Fibroblast of the aortic adventitia (primary cell): ENCODE measurements around the gene DMD. TPM values are rescaled to one million over a fixed set of nuclear protein-coding genes. Genes with fewer than 3 reads are reported as not detected.
A peak's percentile ranks its signal among the peaks of the same experiment; 100 is the strongest.

Experiments
- DNase-seq: peaks from one replicate; pipeline ENCODE4 v3.0.0-alpha.2; 2010; ENCODE audit warnings: low read depth
- H3K4me3 ChIP-seq: 2 replicates; pipeline ENCODE4 v1.5.1; 2011; ENCODE audit warnings: low read depth, mild to moderate bottlenecking, control low read depth, low read length, moderate library complexity
- total RNA-seq: library from RNA; depleted of rRNA; stranded (reverse); fragments of >200 nt; gene quantifications from 2 replicates; pipeline ENCODE4 v1.2.3, GENCODE V29; 2012; ENCODE audit warnings: low replicate concordance
- TF ChIP-seq, protein P1 (sequence below): IDR thresholded peaks from 2 replicates; pipeline ENCODE4 v1.5.1; 2011; ENCODE audit warnings: mild to moderate bottlenecking, low read length, control low read depth, inconsistent platforms; ENCODE audit not compliant: insufficient read depth

The DMD gene
- total RNA-seq, 1 donor, result 10.3 TPM

DNA sequence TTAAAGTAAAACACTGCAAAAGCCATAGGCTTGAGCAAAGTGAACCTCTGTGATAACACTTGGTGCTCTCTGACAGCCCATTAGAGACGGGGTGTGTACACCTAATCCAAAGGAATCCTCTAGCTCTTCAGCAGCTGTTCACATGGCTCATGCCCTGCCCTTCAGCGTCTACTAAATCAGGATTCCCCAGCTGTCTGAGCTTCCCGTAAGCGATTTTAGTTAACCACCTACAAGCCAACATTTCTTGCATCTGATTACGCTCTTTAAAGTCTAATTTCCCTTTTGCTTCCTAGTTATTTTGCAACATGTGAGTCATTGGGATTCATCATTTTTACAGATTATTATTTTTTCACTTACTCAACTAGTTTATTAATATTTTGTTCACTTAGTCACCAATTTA, 6.5 kb downstream of the DMD start:
- TF ChIP-seq, protein P1, sequence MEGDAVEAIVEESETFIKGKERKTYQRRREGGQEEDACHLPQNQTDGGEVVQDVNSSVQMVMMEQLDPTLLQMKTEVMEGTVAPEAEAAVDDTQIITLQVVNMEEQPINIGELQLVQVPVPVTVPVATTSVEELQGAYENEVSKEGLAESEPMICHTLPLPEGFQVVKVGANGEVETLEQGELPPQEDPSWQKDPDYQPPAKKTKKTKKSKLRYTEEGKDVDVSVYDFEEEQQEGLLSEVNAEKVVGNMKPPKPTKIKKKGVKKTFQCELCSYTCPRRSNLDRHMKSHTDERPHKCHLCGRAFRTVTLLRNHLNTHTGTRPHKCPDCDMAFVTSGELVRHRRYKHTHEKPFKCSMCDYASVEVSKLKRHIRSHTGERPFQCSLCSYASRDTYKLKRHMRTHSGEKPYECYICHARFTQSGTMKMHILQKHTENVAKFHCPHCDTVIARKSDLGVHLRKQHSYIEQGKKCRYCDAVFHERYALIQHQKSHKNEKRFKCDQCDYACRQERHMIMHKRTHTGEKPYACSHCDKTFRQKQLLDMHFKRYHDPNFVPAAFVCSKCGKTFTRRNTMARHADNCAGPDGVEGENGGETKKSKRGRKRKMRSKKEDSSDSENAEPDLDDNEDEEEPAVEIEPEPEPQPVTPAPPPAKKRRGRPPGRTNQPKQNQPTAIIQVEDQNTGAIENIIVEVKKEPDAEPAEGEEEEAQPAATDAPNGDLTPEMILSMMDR, result no peak
- peak; percentile 49 for DNase-seq
- no peak overlapping the region for H3K4me3 ChIP-seq

DNA sequence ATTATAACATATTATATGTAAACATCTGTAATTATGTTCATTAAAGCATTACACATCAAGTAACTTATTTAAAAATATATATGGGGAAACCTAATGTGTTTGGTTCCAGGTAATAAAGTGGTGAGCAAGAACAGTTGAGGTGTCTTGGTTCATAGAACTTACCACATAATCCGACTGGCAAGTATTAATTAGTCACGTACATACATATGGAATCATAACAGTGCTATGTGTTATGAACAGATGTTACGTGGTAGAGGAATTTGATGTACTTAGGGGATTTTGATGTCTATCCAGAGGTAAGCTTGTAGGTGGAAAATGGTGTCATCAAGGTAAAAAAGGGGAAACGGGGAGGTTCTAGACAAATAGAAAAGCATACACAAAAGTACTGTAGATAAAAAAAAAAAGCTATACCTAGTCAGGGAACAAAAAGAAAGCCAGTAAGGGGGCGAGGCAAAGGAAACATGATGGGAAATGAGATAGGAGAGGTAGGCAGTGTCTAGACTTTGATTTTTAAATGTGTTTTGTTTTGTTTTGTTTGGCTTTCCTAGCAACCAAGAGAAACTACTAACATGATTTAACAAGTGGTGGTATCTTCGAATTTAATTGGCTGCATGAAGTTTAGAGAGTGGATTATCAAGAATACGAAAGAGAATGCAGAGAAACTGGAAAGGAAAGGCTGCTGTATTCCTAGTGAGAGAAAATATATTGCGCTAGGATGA, 12.6 kb downstream of the DMD start:
- no peak overlapping the region for H3K4me3 ChIP-seq
- no peak for DNase-seq
- TF ChIP-seq, protein P1, result no peak

GRCh38 chrX:33195698-33196097, 15.7 kb downstream of the DMD start:
- no peak overlapping the region for H3K4me3 ChIP-seq
- TF ChIP-seq, protein P1, result no peak
- DNase-seq, result no peak

GRCh38 chrX:33194876-33195433, 16.4 kb downstream of the DMD start:
- TF ChIP-seq, protein P1, result no peak
- peak overlapping the region; percentile 8 for H3K4me3 ChIP-seq
- DNase-seq, result peak; percentile 46

DNA sequence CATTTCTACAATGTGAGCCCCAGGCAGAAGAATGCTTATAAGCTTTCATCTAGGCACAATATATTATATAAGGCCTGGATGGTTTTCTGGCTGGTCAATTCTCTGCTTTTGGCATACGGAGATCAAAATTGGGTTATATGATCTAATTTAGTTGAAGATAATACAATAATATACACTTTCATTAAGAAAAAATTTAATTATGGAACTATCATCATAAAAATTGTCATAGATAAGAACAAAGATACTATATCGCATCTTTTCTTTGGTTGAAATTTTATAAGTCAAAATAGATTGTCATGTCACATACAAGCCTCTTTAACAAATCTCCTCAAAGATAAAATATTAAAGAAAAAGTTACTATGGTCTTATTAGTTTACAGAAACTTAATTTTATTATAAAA, 17.1 kb downstream of the DMD start:
- no peak overlapping the region for H3K4me3 ChIP-seq
- TF ChIP-seq, protein P1, result no peak
- DNase-seq, result no peak

DNA sequence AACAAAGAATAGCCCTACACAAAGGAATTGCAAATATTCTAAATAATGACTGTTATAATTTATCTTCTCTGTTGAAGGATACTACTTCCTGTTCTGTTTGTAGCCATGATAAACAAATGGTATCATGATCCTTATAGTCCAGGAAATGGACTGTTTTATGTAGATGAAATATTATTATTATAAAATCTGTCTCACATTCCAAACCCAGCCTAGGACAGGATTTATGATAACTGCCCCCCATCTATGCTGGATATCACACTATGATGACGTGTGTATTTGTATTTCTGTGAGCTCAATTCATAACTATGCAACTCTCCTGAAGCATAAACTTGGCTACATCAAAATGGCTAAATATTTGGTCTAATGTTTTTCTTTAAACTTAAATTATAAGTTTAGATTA, 21.3 kb downstream of the DMD start:
- no peak overlapping the region for H3K4me3 ChIP-seq
- DNase-seq, result peak; percentile 44
- TF ChIP-seq, protein P1, result no peak
